Activated CD4-positive, alpha-beta T cell treated with anti-CD3 and anti-CD28 coated beads for 48 hours (primary cell): Measurements from ENCODE around the gene QPCT.
"Not testable (repeated sequence)": the region's sequence is repeated elsewhere in the genome, so short reads cannot be mapped to it uniquely, and the experiment has no call there.

Source experiments
- DNase-seq: peaks from one replicate; pipeline ENCODE4 v3.0.0-alpha.2; 2020

Gene QPCT

DNA sequence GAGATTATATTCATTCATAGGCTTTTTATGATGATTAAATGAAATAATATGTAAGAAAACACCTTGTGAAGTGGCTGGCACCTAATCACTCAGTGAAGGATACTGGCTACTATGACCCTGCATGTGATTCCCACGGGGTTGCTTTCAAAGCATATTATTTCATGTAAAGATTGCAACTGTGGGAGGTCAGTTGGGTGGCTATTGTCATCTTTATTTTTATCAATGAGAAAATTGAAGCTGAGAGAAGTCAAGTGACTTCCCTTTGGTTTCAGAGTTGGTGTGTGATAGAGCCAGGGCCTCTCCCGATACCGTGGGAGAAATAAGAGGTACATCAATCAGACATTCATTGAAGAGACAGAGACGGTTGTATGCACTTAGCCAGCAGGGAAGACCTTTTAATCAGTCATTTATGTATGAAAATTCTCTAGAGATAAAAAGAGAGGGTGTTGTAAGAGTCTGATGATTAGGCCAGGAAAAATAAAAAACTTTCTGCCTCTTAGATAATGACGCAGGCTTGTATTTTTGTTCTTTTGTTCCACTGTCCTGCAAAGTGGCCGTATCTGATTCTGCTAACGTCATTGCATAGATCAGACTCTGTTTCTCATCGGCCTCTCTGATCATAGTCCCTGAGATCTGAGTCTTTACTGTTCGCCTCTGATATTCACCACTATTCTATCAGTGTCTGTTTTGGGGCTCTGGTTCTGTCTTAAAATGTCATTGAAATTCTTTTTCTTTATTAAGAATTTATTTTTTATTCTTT is 50.5 kb downstream of the QPCT start:
- DNase-seq: no peak

DNA sequence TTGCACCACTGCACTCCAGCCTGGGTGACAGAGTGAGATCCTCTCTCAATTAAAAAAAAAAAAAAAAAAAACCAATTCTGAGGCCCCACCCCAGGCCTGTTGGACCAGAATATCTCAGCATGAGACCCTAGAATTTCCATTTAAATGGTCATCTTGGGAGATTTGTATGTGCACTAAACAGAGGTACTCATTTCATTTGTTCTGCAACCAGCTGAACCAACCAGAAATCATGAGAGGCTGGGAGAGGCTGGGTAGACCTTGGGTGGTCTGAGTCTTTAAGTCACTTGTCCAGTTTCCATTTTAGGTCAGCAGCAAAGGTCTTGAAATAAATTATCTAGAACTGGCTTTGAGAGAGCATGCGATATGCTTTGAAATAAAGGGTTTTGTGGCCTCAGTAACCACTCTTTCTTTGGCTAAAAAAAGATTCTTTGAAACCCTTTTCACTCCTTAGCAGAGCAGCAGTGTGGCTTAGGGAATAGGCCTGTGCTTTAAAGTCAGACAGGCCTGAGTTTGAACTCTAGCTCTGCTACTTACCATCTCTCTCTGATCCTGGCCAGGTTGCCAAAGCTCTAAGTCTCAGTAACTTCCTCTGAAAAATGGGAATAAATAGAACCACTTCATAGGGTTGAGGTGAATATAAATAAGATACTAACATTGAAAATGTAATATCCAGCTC is 52.6 kb downstream of the QPCT start:
- no peak for DNase-seq

- no peak for DNase-seq
Measured at GRCh38 chr2:37398990-37399389, 54.6 kb downstream of the QPCT start.

- DNase-seq: no peak
Measured at GRCh38 chr2:37400041-37400440, 55.6 kb downstream of the QPCT start.

DNA sequence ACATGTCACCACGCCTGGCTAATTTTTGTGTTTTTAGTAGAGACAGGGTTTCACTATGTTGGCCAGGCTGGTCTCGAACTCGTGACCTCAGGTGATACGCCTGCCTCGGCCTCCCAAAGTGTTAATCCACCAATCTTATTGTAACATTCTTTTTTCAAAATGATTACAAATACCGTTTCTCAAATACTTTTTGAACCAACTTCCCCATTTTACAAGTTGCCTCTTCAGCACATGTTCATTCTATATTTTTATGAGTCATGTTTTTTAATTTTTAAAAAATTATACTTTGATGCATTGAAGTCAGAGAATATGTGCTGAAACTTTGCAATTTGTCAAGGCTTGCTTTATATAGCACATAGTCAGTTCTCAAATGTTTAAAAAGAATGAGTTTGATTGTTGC is 58.2 kb downstream of the QPCT start:
- DNase-seq: no peak

- no peak for DNase-seq
Measured at GRCh38 chr2:37405781-37406180, 61.4 kb downstream of the QPCT start.

DNA sequence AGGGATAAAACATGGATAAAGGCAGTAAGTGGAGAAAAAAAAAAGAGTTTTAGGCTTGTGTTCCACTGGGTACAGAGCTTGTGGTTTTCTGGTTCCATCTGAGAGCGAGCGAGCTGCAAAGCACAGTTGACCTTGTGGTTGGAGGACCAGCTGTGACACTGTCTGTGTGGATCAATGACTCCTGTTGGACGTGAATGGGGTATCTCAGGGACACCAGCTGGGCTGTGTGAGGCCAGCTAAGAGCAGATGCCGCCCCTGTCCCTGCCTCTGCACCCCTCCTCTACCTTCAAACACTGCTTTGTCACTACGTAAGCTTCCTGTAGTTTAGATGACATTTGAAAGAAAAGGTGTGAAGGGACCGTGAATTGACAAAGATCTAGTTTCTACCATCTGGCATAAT is 67.8 kb downstream of the QPCT start:
- no peak for DNase-seq

DNA sequence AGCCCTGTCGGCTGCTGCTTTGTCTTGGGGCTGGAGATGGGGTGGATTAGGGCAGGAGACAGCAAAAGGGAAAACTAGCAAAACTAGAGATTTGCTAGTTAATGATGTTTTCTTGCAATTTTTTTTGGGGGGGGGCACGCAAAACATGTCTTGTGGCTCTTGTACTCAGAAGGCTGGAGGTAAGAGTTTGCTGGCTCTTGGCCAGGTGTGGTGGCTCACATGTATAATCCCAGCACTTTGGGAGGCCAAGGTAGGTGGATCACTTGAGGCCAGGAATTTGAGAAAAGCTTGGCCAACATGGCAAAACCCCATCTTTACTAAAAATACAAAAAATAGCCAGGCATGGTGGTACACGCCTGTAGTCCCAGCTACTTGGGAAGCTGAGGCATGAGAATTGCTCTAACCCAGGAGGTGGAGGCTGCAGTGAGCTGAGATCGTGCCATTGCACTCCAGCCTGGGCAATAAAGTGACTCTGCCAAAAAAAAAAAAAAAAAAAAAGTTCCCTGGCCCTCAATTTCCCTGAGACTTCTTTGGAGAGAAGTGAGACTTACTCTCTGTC is 69.6 kb downstream of the QPCT start:
- not testable (repeated sequence) for DNase-seq

DNA sequence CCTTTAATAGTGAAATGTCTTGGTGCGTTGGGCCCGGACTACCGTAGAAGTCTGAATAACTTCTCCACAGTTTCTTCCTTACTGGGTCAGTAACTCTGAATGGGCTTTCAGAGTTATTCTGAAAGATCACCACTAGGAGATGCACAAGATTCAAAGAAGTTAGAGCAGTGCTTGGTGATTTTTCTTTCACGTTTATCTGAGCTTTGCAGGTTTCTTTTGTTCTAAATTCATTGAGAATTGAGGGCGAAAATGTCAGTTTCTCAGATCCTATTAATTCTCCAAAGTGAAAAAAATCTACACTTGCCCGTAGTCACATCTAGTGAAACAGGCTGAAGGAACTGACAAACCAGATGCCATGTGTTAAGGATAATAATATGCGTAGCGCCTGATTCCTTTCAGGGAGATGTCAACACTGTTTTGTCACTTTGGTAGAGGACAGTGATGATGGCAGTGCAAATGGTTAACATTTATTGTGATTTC is 70.1 kb downstream of the QPCT start:
- DNase-seq: no peak

- no peak for DNase-seq
Measured at GRCh38 chr2:37415128-37415820, 70.8 kb downstream of the QPCT start.

- DNase-seq: no peak
Measured at GRCh38 chr2:37417321-37417720, 72.9 kb downstream of the QPCT start.

DNA sequence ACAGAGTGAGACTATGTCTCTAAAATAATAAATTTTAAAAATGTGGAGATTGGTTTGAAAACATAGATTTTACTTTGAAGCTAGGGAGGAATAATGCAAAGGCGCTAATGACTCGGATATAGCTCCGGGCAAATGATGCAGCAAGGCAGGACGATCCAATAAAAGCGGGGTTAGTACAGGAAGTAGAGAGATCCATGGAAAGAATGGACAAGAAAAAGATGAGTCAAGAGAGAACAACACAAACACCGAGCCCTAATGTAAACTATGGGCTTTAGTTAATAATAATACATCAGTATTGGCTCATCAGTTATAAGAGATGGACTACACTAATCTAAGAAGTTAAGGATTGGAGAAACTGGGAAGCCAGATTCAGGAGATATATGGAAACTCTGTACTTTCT is 74.5 kb downstream of the QPCT start:
- DNase-seq: no peak

DNA sequence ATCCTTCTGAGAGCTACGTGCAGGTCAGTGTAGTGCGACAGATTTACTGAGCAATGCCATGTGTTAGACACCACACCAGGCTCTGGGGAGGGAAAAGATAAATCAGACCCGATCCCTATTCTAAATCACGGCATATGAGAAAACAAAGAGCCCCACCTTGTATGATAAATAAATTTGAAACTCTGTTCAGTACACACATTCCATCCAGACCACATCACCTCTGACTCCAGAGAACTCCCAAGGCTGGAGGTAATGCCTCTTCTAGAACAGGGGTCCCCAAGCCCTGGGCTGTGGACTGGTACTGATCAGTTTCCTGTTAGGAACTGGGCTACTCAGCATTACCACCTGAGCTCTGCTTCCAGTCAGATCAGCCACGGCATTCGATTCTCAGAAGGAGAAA is 77.3 kb downstream of the QPCT start:
- no peak for DNase-seq

- DNase-seq: no peak
Measured at GRCh38 chr2:37422816-37423215, 78.4 kb downstream of the QPCT start.
